ENCODE measurements around the gene RAB7A. TPM values are rescaled to one million over a fixed set of nuclear protein-coding genes. Genes with fewer than 3 reads are reported as not detected.
A peak's percentile ranks its signal among the peaks of the same experiment; 100 is the strongest.

RAB7A gene
- total RNA-seq, 1 donor from 2014 or later: 43.7 TPM

DNA sequence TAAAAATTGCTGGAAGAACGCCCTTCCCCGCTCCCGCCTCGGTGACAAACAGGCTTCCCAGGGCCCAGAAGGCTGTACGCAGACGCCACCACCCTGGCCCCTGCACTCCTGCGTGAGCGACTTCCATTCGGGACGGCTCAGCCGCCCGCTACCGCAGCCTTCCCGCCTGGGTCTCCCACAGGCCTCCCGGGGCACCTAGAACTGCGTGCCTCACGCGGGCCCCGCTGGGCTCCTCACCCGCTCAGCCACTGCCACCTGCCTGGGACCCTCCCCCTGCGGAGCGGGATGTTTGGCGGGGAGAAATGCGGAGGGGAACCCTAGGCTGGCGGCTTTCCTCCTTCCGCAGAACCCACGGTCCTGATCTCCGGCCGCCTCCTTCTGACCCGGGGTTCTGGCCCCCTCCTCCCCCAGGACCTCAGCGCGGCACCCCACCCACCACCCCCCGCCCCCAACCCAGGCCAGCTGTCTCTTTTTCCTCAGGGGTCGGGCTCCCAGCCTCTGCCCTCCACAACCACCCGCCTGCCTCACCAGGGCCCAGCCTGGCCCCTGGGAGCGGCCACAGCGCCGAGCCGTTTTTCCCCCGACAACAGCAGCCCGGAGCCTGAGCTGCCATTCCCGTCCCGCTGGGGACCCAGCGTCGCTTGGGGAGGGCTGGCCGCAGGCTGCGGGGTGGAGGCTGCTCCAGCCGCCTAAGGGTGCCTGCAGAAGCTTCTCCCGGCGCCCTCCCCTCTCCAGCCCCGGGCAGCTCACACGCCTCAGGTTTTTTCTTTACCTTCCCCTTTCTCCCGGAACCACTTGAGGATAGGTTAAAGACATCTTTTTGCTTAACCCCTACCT lies 27.6 kb upstream of the RAB7A start:
- DNase-seq (ENCODE audit: low read depth) (no peak), FAIRE-seq (no peak)
- H3K4me3 ChIP-seq (ENCODE audit: low read depth, low read length): peak overlapping the region; percentile 51
- no peaks in the 10 kb centered on the region for H3K36me3 ChIP-seq (ENCODE audit: control insufficient read depth, insufficient read depth, low read length)
- TF ChIP-seq CTCF (IDR thresholded peaks at IDR 0.05; ENCODE audit: insufficient read depth, low read length, severe bottlenecking): no peak
- H3K27me3 ChIP-seq (ENCODE audit: control insufficient read depth, insufficient read depth, low read length): no peaks in the 10 kb centered on the region

GRCh38 chr3:128701342-128702212 lies 24.4 kb upstream of the RAB7A start:
- FAIRE-seq (no peak), DNase-seq (ENCODE audit: low read depth) (no peak)
- Histone ChIP-seq H3K27me3 (ENCODE audit: control insufficient read depth, insufficient read depth, low read length) (no peaks in the 10 kb centered on the region), H3K36me3 (ENCODE audit: control insufficient read depth, insufficient read depth, low read length) (no peaks in the 10 kb centered on the region), H3K4me3 (ENCODE audit: low read depth, low read length) (no peak overlapping the region)
- TF ChIP-seq CTCF (IDR thresholded peaks at IDR 0.05; ENCODE audit: insufficient read depth, low read length, severe bottlenecking): no peak

GRCh38 chr3:128702391-128702790 lies 23.6 kb upstream of the RAB7A start:
- FAIRE-seq (no peak), DNase-seq (ENCODE audit: low read depth) (peak; percentile 70)
- Histone ChIP-seq H3K36me3 (ENCODE audit: control insufficient read depth, insufficient read depth, low read length) (no peaks in the 10 kb centered on the region), H3K27me3 (ENCODE audit: control insufficient read depth, insufficient read depth, low read length) (no peaks in the 10 kb centered on the region), H3K4me3 (ENCODE audit: low read depth, low read length) (no peak overlapping the region)
- no peak for TF ChIP-seq CTCF (IDR thresholded peaks at IDR 0.05; ENCODE audit: insufficient read depth, low read length, severe bottlenecking)

DNA sequence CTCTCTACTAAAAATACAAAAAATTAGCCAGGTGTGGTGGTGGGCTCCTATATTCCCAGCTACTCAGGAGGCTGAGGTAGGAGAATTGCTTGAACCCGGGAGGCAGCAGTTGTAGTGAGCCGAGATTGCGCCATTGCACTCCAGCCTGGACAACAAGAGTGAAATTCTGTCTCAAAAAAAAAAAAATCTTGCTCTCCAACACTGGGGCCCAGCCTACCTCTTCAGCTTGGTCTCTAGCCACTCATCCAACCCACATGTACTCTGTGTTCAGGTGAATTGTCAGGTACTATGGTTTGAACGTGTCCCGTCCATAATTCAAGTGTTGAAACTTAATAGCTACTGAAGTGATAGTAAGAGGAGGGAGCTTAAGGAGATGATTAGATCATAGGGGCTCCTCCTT lies 22.4 kb upstream of the RAB7A start:
- no peak overlapping the region for H3K4me3 ChIP-seq (ENCODE audit: low read depth, low read length)
- H3K27me3 ChIP-seq (ENCODE audit: control insufficient read depth, insufficient read depth, low read length): no peaks in the 10 kb centered on the region
- H3K36me3 ChIP-seq (ENCODE audit: control insufficient read depth, insufficient read depth, low read length): no peaks in the 10 kb centered on the region
- TF ChIP-seq CTCF (IDR thresholded peaks at IDR 0.05; ENCODE audit: insufficient read depth, low read length, severe bottlenecking): no peak
- no peak for FAIRE-seq
- DNase-seq (ENCODE audit: low read depth): no peak

- DNase-seq (ENCODE audit: low read depth) (peak; percentile 59), FAIRE-seq (no peak)
- no peak for TF ChIP-seq CTCF (IDR thresholded peaks at IDR 0.05; ENCODE audit: insufficient read depth, low read length, severe bottlenecking)
These were observed 19.8 kb upstream of the RAB7A start for GRCh38 chr3:128706086-128706615.

More at GRCh38 chr3:128706086-128706615, 19.8 kb upstream of the RAB7A start:
- Histone ChIP-seq H3K4me3 (ENCODE audit: low read depth, low read length) (no peak overlapping the region), H3K27me3 (ENCODE audit: control insufficient read depth, insufficient read depth, low read length) (no peaks in the 10 kb centered on the region), H3K36me3 (ENCODE audit: control insufficient read depth, insufficient read depth, low read length) (no peaks in the 10 kb centered on the region)

Data from bronchial epithelial cell (primary cell).